ENCODE data around the gene THPO.

- TF ChIP-seq, protein P1, sequence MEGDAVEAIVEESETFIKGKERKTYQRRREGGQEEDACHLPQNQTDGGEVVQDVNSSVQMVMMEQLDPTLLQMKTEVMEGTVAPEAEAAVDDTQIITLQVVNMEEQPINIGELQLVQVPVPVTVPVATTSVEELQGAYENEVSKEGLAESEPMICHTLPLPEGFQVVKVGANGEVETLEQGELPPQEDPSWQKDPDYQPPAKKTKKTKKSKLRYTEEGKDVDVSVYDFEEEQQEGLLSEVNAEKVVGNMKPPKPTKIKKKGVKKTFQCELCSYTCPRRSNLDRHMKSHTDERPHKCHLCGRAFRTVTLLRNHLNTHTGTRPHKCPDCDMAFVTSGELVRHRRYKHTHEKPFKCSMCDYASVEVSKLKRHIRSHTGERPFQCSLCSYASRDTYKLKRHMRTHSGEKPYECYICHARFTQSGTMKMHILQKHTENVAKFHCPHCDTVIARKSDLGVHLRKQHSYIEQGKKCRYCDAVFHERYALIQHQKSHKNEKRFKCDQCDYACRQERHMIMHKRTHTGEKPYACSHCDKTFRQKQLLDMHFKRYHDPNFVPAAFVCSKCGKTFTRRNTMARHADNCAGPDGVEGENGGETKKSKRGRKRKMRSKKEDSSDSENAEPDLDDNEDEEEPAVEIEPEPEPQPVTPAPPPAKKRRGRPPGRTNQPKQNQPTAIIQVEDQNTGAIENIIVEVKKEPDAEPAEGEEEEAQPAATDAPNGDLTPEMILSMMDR (optimal IDR thresholded peaks at IDR 0.05 in 1 of 3, IDR thresholded peaks at IDR 0.05 in 1 of 3, conservative IDR thresholded peaks at IDR 0.05 in 1 of 3; ENCODE audit: extremely low read depth in 1 of 3, insufficient read depth in 2 of 3, low read length in 3 of 3): no peak
- no peak for TF ChIP-seq EZH2 (IDR thresholded peaks at IDR 0.05; ENCODE audit: low read length)
These were observed 16.5 kb downstream of the THPO start, which contains the start of the genes CLCN2 and POLR2H for GRCh38 chr3:184361532-184361931.
